Tibial nerve (tissue), 4 donors: ENCODE data around the gene OR52A1. TPM values are rescaled to one million over a fixed set of nuclear protein-coding genes. Genes with fewer than 3 reads are reported as not detected.

Experiments
- DNase-seq, 2 donors: peaks; one replicate each; pipeline ENCODE4 v3.0.0-alpha.2; 2019; ENCODE audit warnings: low spot score in 2 of 2
- H3K27ac ChIP-seq, 4 donors: fragments of 200-600 bp; sonication (generic) in 3 of 4; one replicate each; pipeline ENCODE4 v1.5.1; 2017 to 2019; ENCODE audit warnings: mild to moderate bottlenecking in 1 of 4
- H3K27me3 ChIP-seq, 2 donors: fragments of 200-600 bp; sonication (generic) in 1 of 2; one replicate each; pipeline versions ENCODE4 v1.5.1 to v1.6.0; 2017 to 2019
- H3K36me3 ChIP-seq, 3 donors: fragments of 200-600 bp; sonication (generic); one replicate each; pipeline ENCODE4 v1.5.1; 2018 to 2019
- H3K4me1 ChIP-seq, 4 donors: fragments of 200-600 bp; sonication (generic) in 3 of 4; one replicate each; pipeline ENCODE4 v1.5.1; 2017 to 2019
- H3K4me3 ChIP-seq, 4 donors: fragments of 200-600 bp; sonication (generic) in 3 of 4; one replicate each; pipeline ENCODE4 v1.5.1; 2017 to 2019; ENCODE audit warnings: mild to moderate bottlenecking in 1 of 4, moderate library complexity in 1 of 4
- H3K9me3 ChIP-seq, 4 donors: fragments of 200-600 bp; sonication (generic) in 3 of 4; one replicate each; pipeline ENCODE4 v1.5.1; 2017 to 2019
- EP300 ChIP-seq, 2 donors: sonication (generic); formaldehyde crosslinking; IDR thresholded peaks; one replicate each; pipeline ENCODE4 v1.6.1; 2017; ENCODE audit warnings: antibody characterized with exemption in 2 of 2, mild to moderate bottlenecking in 1 of 2
- POLR2A ChIP-seq, 2 donors: fragments of 450-650 bp; IDR thresholded peaks; one replicate each; pipeline ENCODE4 v1.6.1; 2017; ENCODE audit warnings: antibody characterized with exemption in 2 of 2, mild to moderate bottlenecking in 2 of 2, moderate library complexity in 2 of 2
- WGBS, 2 donors: methylation state at CpG; one replicate each; pipeline ENCODE4 v1.1.5; 2018; 5-methylcytosine and 5-hydroxymethylcytosine counted together
- total RNA-seq, 4 donors: library from RNA; depleted of rRNA; stranded (reverse); fragments of >200 nt; gene quantifications; one replicate each; pipeline ENCODE4 v1.1.0, GENCODE V29; 2016
- TF ChIP-seq, protein P1 (sequence below), 5 experiments: fragments of 200-600 bp in 3 of 5; fragments of 450-650 bp in 2 of 5; sonication (generic) in 3 of 5; IDR thresholded peaks; one replicate each; pipeline ENCODE4 v1.5.1; 2016 to 2019; ENCODE audit warnings: antibody characterized with exemption in 5 of 5, mild to moderate bottlenecking in 3 of 5, moderate library complexity in 2 of 5

OR52A1 gene
- total RNA-seq: not detected

DNA sequence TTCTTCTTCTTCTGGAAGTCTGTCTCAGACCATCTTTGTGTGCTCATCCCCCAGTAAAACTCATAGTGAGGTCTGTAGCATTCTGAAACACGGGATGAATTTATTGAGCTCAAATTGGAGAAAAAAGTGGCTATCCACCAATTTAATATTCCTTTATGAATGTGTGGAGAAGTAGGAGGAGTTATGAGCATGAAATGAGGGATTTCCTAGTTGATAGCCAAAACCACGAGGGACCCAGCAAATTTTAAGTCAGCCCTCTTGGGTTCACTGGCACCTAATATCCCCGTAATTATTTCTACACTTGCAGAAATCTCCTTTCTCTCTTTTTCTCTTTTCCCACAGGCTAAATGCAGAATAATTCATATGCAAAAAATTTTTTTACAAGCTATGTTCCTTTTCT, at the start of gene OR52A1:
OR52A1 (minus strand) TSS at position 101 of the 400 bp plus-strand sequence. CDS start 2,388 bp downstream, outside the sequence.
- Histone ChIP-seq H3K36me3 (no peaks in the 10 kb centered on the region), H3K4me1 (no peaks in the 10 kb centered on the region), H3K9me3 (no peaks in the 10 kb centered on the region), H3K4me3 (no peak within 1 kb of the TSS), H3K27me3 (no peaks in the 10 kb centered on the region), H3K27ac (no peak within 1 kb of the TSS)
- no peak for DNase-seq
- TF ChIP-seq, protein P1, sequence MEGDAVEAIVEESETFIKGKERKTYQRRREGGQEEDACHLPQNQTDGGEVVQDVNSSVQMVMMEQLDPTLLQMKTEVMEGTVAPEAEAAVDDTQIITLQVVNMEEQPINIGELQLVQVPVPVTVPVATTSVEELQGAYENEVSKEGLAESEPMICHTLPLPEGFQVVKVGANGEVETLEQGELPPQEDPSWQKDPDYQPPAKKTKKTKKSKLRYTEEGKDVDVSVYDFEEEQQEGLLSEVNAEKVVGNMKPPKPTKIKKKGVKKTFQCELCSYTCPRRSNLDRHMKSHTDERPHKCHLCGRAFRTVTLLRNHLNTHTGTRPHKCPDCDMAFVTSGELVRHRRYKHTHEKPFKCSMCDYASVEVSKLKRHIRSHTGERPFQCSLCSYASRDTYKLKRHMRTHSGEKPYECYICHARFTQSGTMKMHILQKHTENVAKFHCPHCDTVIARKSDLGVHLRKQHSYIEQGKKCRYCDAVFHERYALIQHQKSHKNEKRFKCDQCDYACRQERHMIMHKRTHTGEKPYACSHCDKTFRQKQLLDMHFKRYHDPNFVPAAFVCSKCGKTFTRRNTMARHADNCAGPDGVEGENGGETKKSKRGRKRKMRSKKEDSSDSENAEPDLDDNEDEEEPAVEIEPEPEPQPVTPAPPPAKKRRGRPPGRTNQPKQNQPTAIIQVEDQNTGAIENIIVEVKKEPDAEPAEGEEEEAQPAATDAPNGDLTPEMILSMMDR (IDR thresholded peaks at IDR 0.05): no peak
- TF ChIP-seq EP300 (IDR thresholded peaks at IDR 0.05): no peak
- no peak for TF ChIP-seq POLR2A (IDR thresholded peaks at IDR 0.05)
- 73 to 77% methylated on average over 3 of the region's 3 CpGs for WGBS, 2 donors

GRCh38 chr11:5203366-5203765, 48.8 kb upstream of the OR52A1 start:
- H3K27ac ChIP-seq: no peak overlapping the region
- H3K4me1 ChIP-seq: no peaks in the 10 kb centered on the region
- DNase-seq: no peak
- H3K27me3 ChIP-seq: no peaks in the 10 kb centered on the region
- H3K36me3 ChIP-seq: no peaks in the 10 kb centered on the region
- TF ChIP-seq, protein P1 (IDR thresholded peaks at IDR 0.05): no peak
- TF ChIP-seq EP300 (IDR thresholded peaks at IDR 0.05) (no peak), POLR2A (IDR thresholded peaks at IDR 0.05) (no peak)
- 71 to 75% methylated on average over 2 of the region's 2 CpGs for WGBS, 2 donors
- H3K4me3 ChIP-seq: no peak overlapping the region
- no peaks in the 10 kb centered on the region for H3K9me3 ChIP-seq

- no peak within 1 kb of the TSS for H3K27ac ChIP-seq
- TF ChIP-seq, protein P1 (IDR thresholded peaks at IDR 0.05): no peak
- TF ChIP-seq POLR2A (IDR thresholded peaks at IDR 0.05) (no peak), EP300 (IDR thresholded peaks at IDR 0.05) (no peak)
- DNase-seq: no peak
- WGBS, 2 donors: 73 to 77% methylated on average over 1 of the region's 1 CpG
- no peak within 1 kb of the TSS for H3K4me3 ChIP-seq
- H3K36me3 ChIP-seq: no peaks in the 10 kb centered on the region
- H3K27me3 ChIP-seq: no peaks in the 10 kb centered on the region
- H3K9me3 ChIP-seq: no peaks in the 10 kb centered on the region
- no peaks in the 10 kb centered on the region for H3K4me1 ChIP-seq
Measured at GRCh38 chr11:5200582-5200981, 46.0 kb upstream of the OR52A1 start, which contains the start of gene OR51V1. TSS of gene OR51V1 (minus strand) at chr11:5200682. CDS start at chr11:5200682, 0 bp downstream.

DNA sequence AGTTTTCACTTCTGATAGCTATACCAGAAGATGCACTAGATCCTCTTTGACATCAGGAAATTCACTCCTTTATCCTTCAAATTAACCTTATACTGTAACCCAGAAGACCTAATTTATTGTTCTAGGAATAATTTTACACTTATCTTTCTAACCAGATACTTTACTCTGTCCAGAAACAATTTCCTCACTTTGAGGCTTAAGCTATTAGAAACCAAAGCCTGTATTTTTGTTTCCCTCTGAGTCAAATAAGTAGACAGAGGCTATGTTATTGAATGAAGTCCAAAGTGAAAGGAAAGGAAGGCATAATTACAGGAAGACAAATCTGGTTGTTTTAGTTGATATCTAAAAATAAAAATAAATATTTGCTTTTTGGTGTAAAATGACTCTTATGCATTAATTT, 43.7 kb upstream of the OR52A1 start:
- H3K36me3 ChIP-seq: no peaks in the 10 kb centered on the region
- no peaks in the 10 kb centered on the region for H3K4me1 ChIP-seq
- H3K27me3 ChIP-seq: no peaks in the 10 kb centered on the region
- no peak overlapping the region for H3K4me3 ChIP-seq
- TF ChIP-seq, protein P1 (IDR thresholded peaks at IDR 0.05): no peak
- TF ChIP-seq EP300 (IDR thresholded peaks at IDR 0.05): no peak
- TF ChIP-seq POLR2A (IDR thresholded peaks at IDR 0.05): no peak
- no peak for DNase-seq
- H3K27ac ChIP-seq: no peak overlapping the region
- H3K9me3 ChIP-seq: no peaks in the 10 kb centered on the region

DNA sequence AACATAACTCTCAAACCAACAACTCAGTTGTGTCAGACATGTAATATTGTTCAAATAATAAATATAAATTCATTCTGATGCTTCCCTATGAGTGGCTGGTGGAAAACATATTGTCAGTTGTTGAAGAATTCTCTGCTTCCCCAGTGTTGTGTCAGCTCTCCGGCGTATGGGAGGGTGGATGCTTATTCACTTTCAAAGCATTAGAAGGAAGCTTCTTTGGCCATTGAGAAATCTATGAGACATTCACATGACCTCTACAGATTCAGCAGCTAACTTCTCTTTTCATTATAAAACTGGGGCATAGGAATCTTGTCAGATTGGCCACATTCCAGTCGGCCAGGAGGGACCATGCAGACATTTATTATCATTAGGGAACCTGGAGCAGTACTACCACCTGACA, 43.0 kb upstream of the OR52A1 start:
- Histone ChIP-seq H3K4me3 (no peak overlapping the region), H3K4me1 (no peaks in the 10 kb centered on the region), H3K36me3 (no peaks in the 10 kb centered on the region), H3K27ac (no peak overlapping the region), H3K9me3 (no peaks in the 10 kb centered on the region), H3K27me3 (no peaks in the 10 kb centered on the region)
- no peak for DNase-seq
- TF ChIP-seq, protein P1 (IDR thresholded peaks at IDR 0.05): no peak
- TF ChIP-seq POLR2A (IDR thresholded peaks at IDR 0.05) (no peak), EP300 (IDR thresholded peaks at IDR 0.05) (no peak)
- WGBS, 2 donors: 54 to 61% methylated on average over 3 of the region's 3 CpGs
